Activated T-cell treated with anti-CD3 and anti-CD28 coated beads, Interleukin-2, amount 50 U/mL, for 4 hours (primary cell): ENCODE results near the gene GRB2. TPM values are rescaled to one million over a fixed set of nuclear protein-coding genes. Genes with fewer than 3 reads are reported as not detected.
"Not testable (repeated sequence)": the region's sequence is repeated elsewhere in the genome, so short reads cannot be mapped to it uniquely, and the experiment has no call there.

Experiments
- ATAC-seq, 2 donors: fragments of 200-7000 bp; cut with Tn5 transposase; one replicate each; pipeline ENCODE4 v1.10.0; 2021
- DNase-seq: peaks from one replicate; pipeline ENCODE4 v3.0.0-alpha.2; 2020
- H3K27me3 Mint-ChIP-seq: one replicate; pipeline ENCODE4 v1.8.0; 2021; ENCODE audit warnings: low read depth, mixed read lengths
- H3K36me3 Mint-ChIP-seq: one replicate; pipeline ENCODE4 v1.8.0; 2022; ENCODE audit warnings: mixed read lengths; ENCODE audit not compliant: insufficient read depth
- H3K4me1 Mint-ChIP-seq: one replicate; pipeline ENCODE4 v1.8.0; 2021; ENCODE audit warnings: low read depth, mixed read lengths
- H3K4me3 Mint-ChIP-seq: one replicate; pipeline ENCODE4 v1.8.0; 2021; ENCODE audit warnings: mild to moderate bottlenecking, moderate library complexity, mixed read lengths
- H3K9me3 Mint-ChIP-seq: one replicate; pipeline ENCODE4 v1.8.0; 2021; ENCODE audit warnings: mixed read lengths
- total RNA-seq, 3 donors: library from RNA; stranded (reverse); gene quantifications; one replicate each; pipeline ENCODE4 v1.2.1, GENCODE V29; 2021

GRB2 gene
- total RNA-seq, 3 donors from 2014 or later: 186 to 210 (median 207) TPM

DNA sequence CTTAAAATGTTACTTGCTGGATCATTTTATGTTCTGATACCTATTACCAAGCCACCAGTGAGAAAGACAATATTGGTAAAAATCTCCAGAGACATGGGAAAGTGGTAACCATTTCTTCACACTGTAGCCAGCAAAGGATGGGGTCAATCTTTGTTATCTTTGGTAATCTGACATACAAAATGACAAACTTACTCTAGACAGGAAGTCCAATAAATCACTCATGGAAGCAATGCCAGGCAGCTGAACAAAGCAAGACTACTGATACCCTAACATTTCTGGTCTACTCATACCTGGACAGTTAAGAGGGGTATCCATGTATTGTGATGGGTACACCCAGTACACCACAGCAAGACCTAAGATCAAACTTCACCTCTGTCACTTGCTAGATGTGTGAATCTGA, 19.0 kb downstream of the GRB2 start:
- Mint-ChIP-seq H3K4me1 (peaks cover 56% of the 10 kb centered on the region), H3K27me3 (no peaks in the 10 kb centered on the region), H3K4me3 (no peak overlapping the region), H3K36me3 (peaks cover 22% of the 10 kb centered on the region), H3K9me3 (no peaks in the 10 kb centered on the region)
- no peak for ATAC-seq
- no peak for DNase-seq

DNA sequence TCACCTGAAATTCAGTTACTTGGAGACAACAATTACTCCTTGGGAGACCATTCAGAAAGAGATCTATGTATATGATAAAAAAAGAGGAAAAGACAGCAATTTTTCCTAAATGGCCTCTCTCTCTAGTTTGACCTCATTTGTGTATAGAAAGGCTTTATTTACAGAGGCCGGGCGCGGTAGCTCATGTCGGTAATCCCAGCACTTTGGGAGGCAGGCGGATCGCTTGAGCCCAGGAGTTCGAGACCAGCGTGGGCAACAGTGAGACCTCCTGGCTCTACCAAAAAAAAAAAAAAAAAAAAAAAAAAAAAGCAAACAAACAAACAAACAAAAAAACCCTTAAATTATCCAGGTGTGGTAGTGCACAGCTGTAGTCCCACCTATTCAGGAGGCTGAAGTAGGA, 20.7 kb downstream of the GRB2 start:
- Mint-ChIP-seq H3K4me1 (peaks cover 53% of the 10 kb centered on the region), H3K4me3 (no peak overlapping the region), H3K36me3 (peaks cover 12% of the 10 kb centered on the region), H3K9me3 (no peaks in the 10 kb centered on the region), H3K27me3 (no peaks in the 10 kb centered on the region)
- DNase-seq (no peak), ATAC-seq (no peak)

DNA sequence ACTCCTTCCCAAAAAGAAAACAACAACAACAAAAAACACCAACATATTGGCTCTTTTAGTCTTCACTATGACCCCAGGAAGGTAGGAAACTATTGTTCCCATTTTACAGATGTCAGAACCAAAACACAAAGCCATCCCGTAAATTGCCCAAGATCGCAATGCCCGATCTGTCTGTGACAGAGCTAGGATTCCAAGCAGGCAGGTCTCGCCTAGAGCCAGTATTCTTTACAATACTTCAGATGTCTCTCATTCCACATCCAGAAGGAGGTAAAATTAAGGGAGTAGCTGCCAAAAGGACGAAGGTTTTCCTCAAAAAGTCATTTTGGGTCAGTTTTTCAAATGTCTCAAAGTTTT, 21.7 kb downstream of the GRB2 start:
- Mint-ChIP-seq H3K27me3 (no peaks in the 10 kb centered on the region), H3K9me3 (no peaks in the 10 kb centered on the region), H3K4me3 (no peak overlapping the region), H3K36me3 (peaks cover 7% of the 10 kb centered on the region), H3K4me1 (peaks cover 53% of the 10 kb centered on the region)
- DNase-seq: no peak
- no peak for ATAC-seq

DNA sequence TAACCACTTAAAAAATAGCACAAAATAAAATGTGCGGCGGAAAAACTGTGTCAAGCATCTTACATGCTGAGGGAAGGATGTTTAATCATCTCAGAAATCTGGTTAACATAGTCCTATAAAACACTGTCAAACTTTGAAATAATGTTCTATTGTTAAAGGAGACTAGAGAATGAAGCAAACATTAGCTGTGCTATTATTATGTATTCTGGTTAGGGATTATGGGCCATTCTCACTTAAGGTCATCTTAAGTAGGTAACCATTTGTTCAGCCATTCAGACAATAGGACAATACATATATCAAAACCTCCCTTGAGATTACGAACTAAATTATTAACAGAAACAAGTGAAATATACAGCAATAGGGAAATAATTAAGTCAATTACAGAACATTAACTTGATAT, 24.7 kb downstream of the GRB2 start:
- no peaks in the 10 kb centered on the region for H3K27me3 Mint-ChIP-seq
- H3K36me3 Mint-ChIP-seq: no peaks in the 10 kb centered on the region
- H3K4me3 Mint-ChIP-seq: no peak overlapping the region
- peaks cover 52% of the 10 kb centered on the region for H3K4me1 Mint-ChIP-seq
- no peaks in the 10 kb centered on the region for H3K9me3 Mint-ChIP-seq
- ATAC-seq: no peak
- no peak for DNase-seq

DNA sequence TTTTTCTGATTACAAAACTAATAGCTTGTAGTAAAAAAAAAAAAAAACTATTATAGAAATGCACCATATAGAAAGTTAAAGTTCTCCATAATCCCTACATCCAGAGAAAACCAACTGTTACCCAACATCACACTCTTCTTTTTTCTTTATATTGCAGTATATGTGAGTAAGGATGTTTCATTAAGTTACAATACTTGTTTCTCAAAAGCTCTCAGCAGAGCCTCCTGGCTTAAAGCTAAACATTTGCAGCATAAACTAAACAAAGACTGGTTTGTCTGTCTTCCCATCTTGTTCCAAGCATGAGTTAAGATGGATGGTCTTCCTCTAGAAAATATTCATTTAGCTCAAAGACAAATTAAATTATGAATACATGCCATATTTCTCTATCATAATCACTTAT, 25.2 kb downstream of the GRB2 start:
- no peaks in the 10 kb centered on the region for H3K9me3 Mint-ChIP-seq
- ATAC-seq (no peak), DNase-seq (no peak)
- H3K4me3 Mint-ChIP-seq: no peak overlapping the region
- no peaks in the 10 kb centered on the region for H3K27me3 Mint-ChIP-seq
- H3K36me3 Mint-ChIP-seq: peaks cover 2% of the 10 kb centered on the region
- H3K4me1 Mint-ChIP-seq: peaks cover 53% of the 10 kb centered on the region

DNA sequence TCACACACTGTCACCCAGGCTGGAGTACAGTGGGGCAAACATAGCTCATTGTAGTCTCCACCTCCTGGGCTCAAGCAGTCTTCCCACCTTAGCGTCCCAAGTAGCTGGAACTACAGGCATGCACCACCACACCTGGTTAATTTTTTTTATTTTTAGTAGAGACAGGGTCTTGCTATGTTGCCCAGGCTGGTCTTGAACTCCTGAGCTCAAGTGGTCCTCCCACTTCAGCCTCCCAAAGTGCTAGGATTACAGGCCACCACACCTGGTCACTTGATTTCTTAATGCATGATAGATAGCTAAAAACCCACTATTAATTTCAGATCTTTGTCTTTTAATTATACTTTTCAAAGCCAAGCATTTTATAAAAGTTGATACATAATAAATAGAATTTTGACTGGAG, 26.1 kb downstream of the GRB2 start:
- peaks cover 55% of the 10 kb centered on the region for H3K4me1 Mint-ChIP-seq
- ATAC-seq, DNase-seq, H3K36me3 Mint-ChIP-seq, H3K27me3 Mint-ChIP-seq, H3K9me3 Mint-ChIP-seq, H3K4me3 Mint-ChIP-seq: not testable (repeated sequence)

DNA sequence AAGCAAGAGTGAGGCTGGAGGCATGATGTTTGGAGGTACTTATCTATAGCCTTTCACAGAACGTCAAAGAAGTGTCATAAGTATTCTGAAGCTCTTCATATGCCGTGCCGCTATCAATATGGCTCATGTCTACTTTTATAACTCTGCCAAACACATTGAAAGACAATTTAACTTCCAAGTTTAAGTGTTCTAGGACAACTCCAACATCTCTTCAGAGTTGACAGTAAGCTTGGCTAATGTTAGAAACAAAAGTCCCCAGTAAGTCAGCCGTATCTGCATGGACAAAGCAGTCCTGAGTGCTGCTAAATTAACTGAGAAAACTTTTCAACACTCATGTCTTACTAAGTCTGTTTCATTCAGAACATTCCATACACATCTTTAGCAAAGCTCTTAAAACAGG, 32.2 kb downstream of the GRB2 start:
- no peaks in the 10 kb centered on the region for H3K9me3 Mint-ChIP-seq
- no peak overlapping the region for H3K4me3 Mint-ChIP-seq
- H3K4me1 Mint-ChIP-seq: peaks cover 61% of the 10 kb centered on the region
- DNase-seq (no peak), ATAC-seq (no peak)
- peaks cover 26% of the 10 kb centered on the region for H3K36me3 Mint-ChIP-seq
- H3K27me3 Mint-ChIP-seq: no peaks in the 10 kb centered on the region

DNA sequence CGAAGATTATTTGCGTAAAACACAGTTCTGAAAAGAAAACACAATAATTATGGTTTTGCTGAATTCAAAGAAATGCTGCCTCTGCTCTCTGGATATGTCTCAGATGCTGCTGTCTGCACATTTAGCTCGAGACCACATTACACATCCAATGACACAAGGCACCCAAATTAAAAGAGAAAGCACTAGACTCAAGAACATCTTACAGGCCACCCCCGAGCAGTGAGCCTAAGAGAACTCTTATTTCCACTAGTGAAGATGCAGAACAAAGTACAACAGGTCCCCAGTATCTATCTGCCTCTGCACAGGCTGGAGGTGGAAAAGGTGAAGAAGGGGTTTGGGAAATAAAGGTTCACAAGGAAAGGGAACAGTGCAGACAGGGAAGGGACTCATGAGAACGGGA, 33.5 kb downstream of the GRB2 start:
- peaks cover 68% of the 10 kb centered on the region for H3K4me1 Mint-ChIP-seq

DNA sequence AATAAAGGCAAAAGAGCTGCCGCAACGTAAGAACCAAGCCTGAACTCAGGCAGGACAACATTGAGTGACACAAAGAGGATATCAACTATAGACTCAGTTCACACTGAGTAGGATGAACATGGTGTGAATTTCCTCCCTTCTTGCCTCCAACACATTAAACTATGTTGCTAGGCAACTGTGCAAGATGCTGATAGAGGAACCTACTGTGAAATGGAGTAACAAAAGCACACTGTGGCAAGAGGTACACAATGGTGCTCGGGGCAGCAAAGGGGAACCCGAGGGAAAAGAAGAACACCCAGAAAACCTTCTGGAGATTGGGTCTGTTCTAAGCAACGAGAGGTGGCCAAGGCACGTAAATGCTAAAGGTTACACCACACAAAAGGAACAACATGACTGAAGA, 34.1 kb downstream of the GRB2 start:
- Mint-ChIP-seq H3K4me3 (no peak overlapping the region), H3K27me3 (no peaks in the 10 kb centered on the region), H3K4me1 (peaks cover 71% of the 10 kb centered on the region), H3K9me3 (no peaks in the 10 kb centered on the region), H3K36me3 (peaks cover 26% of the 10 kb centered on the region)
- ATAC-seq (peak in 1 of 2 donors; percentile 25), DNase-seq (no peak)

More for the DNA sequence above, 33.5 kb downstream of the GRB2 start:
- H3K9me3 Mint-ChIP-seq: no peaks in the 10 kb centered on the region
- H3K36me3 Mint-ChIP-seq: peaks cover 26% of the 10 kb centered on the region
- H3K4me3 Mint-ChIP-seq: no peak overlapping the region
- ATAC-seq: peak; percentile 53 to 88
- H3K27me3 Mint-ChIP-seq: no peaks in the 10 kb centered on the region
- no peak for DNase-seq

DNA sequence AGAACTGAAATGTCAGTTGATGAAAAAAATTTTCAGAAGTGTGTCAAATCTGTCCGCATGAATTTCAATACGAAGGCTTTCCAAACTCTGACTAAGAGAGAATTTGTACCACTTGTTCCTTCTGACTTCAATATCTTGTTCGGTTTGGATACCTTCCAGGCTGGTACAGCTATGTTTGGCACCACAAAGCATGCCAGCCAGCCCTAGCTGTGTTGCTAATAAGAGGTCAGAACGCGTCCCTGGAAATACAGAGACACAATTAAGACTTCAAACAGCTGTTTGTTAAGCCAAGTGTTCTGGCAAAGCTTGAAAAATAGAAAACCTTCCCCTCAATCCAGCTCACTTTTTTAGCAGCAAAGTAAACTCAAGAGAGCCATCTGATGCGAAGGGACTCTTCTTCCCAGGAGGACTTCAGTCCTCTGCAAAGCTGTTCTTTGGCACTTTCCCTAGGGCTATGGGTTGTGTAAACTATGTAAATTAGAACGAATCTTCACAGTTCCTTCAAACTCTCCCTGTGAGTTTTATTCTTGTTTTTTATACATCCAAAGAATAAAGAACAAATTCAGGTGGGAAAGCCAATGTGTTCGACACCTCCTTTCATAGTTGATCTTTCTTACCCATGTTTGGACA, 35.1 kb downstream of the GRB2 start:
- peaks cover 25% of the 10 kb centered on the region for H3K36me3 Mint-ChIP-seq
- ATAC-seq: no peak

DNA sequence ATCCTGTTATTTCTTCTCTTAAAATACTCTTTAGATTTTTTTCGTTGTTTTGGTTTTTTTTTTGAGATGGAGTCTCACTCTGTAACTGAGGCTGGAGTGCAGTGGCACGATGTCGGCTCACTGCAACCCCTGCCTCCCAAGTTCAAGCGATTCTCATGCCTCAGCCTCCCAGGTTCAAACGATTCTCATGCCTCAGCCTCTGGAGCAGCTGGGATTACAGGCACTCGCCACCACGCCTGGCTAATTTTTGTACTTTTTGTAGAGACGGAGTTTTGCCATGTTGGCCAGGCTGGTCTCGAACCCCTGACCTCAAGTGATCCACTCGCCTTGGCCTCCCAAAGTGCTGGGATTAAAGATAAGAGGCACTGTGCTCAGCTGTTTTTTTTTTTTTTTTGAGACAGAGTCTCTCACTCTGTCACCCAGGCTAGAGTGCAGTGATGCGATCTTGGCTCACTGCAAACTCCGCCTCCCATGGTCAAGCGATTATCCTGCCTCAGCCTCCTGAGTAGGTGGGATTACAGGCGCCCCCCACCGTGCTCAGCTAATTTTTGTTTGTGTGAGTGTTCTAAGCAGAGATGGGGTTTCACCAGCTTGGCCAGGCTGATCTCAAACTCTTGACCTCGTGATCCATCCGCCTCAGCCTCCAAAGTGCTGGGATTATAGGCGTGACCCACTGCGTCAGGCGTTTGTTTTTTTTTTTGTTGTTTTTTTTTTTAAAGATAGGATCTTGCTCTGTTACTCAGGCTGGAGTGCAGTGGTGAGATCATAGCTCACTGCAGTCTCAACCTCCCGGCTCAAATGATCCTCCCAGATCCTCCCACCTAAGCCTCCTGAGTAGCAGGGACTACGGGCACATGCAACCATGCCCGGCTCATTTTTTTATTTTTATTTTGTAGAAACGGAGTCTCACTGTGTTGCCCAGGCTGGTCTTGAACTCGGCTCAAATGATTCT, 37.4 kb downstream of the GRB2 start:
- peaks cover 90% of the 10 kb centered on the region for H3K4me1 Mint-ChIP-seq
- not testable (repeated sequence) for H3K9me3 Mint-ChIP-seq, H3K27me3 Mint-ChIP-seq, ATAC-seq, H3K4me3 Mint-ChIP-seq, DNase-seq
- peaks cover 26% of the 10 kb centered on the region for H3K36me3 Mint-ChIP-seq

More for the DNA sequence above, 35.1 kb downstream of the GRB2 start:
- no peak for DNase-seq
- peaks cover 80% of the 10 kb centered on the region for H3K4me1 Mint-ChIP-seq
- H3K4me3 Mint-ChIP-seq: no peak overlapping the region
- H3K9me3 Mint-ChIP-seq: no peaks in the 10 kb centered on the region
- H3K27me3 Mint-ChIP-seq: no peaks in the 10 kb centered on the region

DNA sequence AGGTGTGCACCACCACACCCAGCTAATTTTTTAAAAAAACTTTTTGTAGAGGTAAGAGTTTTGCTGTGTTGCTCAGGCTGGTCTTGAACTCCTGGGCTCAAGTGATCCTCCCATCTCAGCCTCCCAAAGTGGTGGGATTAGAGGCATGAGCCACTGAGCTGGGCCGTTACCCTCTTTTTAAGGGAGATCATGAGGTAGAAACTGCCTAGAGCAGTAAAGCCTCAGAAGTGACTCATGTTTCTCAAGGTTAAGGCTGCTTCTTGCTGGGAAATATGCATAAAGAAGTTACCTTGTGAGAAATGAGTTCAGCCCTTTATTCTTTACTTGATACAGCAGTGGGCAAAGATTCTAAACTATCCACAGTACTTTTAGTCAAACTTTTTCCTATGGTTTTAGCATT, 38.2 kb downstream of the GRB2 start:
- peaks cover 91% of the 10 kb centered on the region for H3K4me1 Mint-ChIP-seq
- DNase-seq: no peak
- no peaks in the 10 kb centered on the region for H3K9me3 Mint-ChIP-seq
- no peaks in the 10 kb centered on the region for H3K27me3 Mint-ChIP-seq
- peak; percentile 65 to 77 for ATAC-seq
- peaks cover 23% of the 10 kb centered on the region for H3K36me3 Mint-ChIP-seq
- no peak overlapping the region for H3K4me3 Mint-ChIP-seq

DNA sequence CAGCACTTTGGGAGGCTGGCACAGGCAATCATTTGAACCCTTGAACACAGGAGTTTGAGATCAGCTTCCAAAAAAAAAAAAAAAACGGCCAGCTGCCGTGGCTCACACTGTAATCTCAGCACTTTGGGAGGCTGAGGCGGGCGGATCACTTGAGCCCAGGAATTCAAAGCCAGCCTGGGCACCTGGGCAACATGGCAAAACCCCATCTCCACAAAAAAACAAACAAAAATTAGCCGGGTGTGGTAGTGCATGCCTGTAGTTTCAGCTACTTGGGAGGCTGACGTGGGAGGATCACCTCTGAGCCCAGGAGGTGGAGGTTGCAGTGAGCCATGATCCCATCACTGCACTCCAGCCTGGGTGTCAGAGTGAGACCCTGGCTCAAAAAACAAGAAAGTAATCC, 39.0 kb downstream of the GRB2 start:
- ATAC-seq: no peak
- Mint-ChIP-seq H3K36me3 (peaks cover 18% of the 10 kb centered on the region), H3K4me1 (peaks cover 91% of the 10 kb centered on the region), H3K4me3 (no peak overlapping the region), H3K9me3 (no peaks in the 10 kb centered on the region), H3K27me3 (no peaks in the 10 kb centered on the region)
- no peak for DNase-seq

DNA sequence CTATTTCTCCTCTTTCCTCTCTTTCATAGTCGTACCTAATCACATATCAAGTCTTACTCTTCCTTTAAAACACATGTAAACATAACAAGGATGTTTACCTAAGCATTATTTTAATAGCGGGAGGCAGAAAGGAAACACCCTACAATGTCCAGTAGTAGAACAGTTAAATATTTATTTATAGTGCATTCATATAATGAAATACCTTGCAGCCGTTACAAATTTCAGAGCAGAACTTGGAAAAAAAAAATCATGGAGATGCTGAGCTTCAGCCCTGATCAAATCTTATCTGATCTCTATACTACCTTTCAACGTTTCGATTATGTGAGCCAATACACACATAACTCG, 39.6 kb downstream of the GRB2 start:
- peaks cover 15% of the 10 kb centered on the region for H3K36me3 Mint-ChIP-seq
- H3K9me3 Mint-ChIP-seq: no peaks in the 10 kb centered on the region
- H3K4me1 Mint-ChIP-seq: peaks cover 93% of the 10 kb centered on the region
- H3K4me3 Mint-ChIP-seq: peak overlapping the region; percentile 17
- DNase-seq: no peak
- no peak for ATAC-seq
- no peaks in the 10 kb centered on the region for H3K27me3 Mint-ChIP-seq
